Measurements from ENCODE around the gene ZMPSTE24.

The ZMPSTE24 gene

GRCh38 chr1:40305451-40305850 lies 47.4 kb downstream of the ZMPSTE24 start:
- Mint-ChIP-seq H3K27me3 (no peaks in the 10 kb centered on the region), H3K4me1 (ENCODE audit: low read depth) (no peaks in the 10 kb centered on the region), H3K27ac (no peak overlapping the region), H3K36me3 (ENCODE audit: low read depth) (no peaks in the 10 kb centered on the region), H3K9me3 (no peaks in the 10 kb centered on the region), H3K4me3 (no peak overlapping the region)
- DNase-seq: no peak

- Mint-ChIP-seq H3K36me3 (ENCODE audit: low read depth) (no peaks in the 10 kb centered on the region), H3K4me1 (ENCODE audit: low read depth) (no peaks in the 10 kb centered on the region), H3K4me3 (no peak overlapping the region), H3K27ac (no peak overlapping the region), H3K9me3 (no peaks in the 10 kb centered on the region), H3K27me3 (no peaks in the 10 kb centered on the region)
- no peak for DNase-seq
Measured at GRCh38 chr1:40305871-40306270, 47.8 kb downstream of the ZMPSTE24 start.

GRCh38 chr1:40306296-40306695 lies 48.3 kb downstream of the ZMPSTE24 start:
- Mint-ChIP-seq H3K9me3 (no peaks in the 10 kb centered on the region), H3K27ac (no peak overlapping the region), H3K36me3 (ENCODE audit: low read depth) (no peaks in the 10 kb centered on the region), H3K4me3 (no peak overlapping the region), H3K27me3 (no peaks in the 10 kb centered on the region), H3K4me1 (ENCODE audit: low read depth) (no peaks in the 10 kb centered on the region)
- no peak for DNase-seq

GRCh38 chr1:40307186-40307585 lies 49.1 kb downstream of the ZMPSTE24 start:
- Mint-ChIP-seq H3K4me3 (no peak overlapping the region), H3K27me3 (no peaks in the 10 kb centered on the region), H3K27ac (no peak overlapping the region), H3K36me3 (ENCODE audit: low read depth) (no peaks in the 10 kb centered on the region), H3K4me1 (ENCODE audit: low read depth) (no peaks in the 10 kb centered on the region), H3K9me3 (no peaks in the 10 kb centered on the region)
- no peak for DNase-seq

GRCh38 chr1:40308036-40308727 lies 50.1 kb downstream of the ZMPSTE24 start:
- Mint-ChIP-seq H3K36me3 (ENCODE audit: low read depth) (no peaks in the 10 kb centered on the region), H3K9me3 (no peaks in the 10 kb centered on the region), H3K27ac (no peak overlapping the region), H3K27me3 (no peaks in the 10 kb centered on the region), H3K4me3 (no peak overlapping the region), H3K4me1 (ENCODE audit: low read depth) (peaks cover 10% of the 10 kb centered on the region)
- DNase-seq: no peak

GRCh38 chr1:40309374-40310128 lies 51.5 kb downstream of the ZMPSTE24 start:
- H3K4me1 Mint-ChIP-seq (ENCODE audit: low read depth): peaks cover 16% of the 10 kb centered on the region
- no peak overlapping the region for H3K27ac Mint-ChIP-seq
- H3K36me3 Mint-ChIP-seq (ENCODE audit: low read depth): no peaks in the 10 kb centered on the region
- DNase-seq: no peak
- H3K9me3 Mint-ChIP-seq: no peaks in the 10 kb centered on the region
- no peak overlapping the region for H3K4me3 Mint-ChIP-seq
- H3K27me3 Mint-ChIP-seq: no peaks in the 10 kb centered on the region

- Mint-ChIP-seq H3K27me3 (no peaks in the 10 kb centered on the region), H3K4me3 (no peak overlapping the region), H3K36me3 (ENCODE audit: low read depth) (no peaks in the 10 kb centered on the region), H3K4me1 (ENCODE audit: low read depth) (peaks cover 21% of the 10 kb centered on the region), H3K9me3 (no peaks in the 10 kb centered on the region), H3K27ac (no peak overlapping the region)
- no peak for DNase-seq
Measured at GRCh38 chr1:40310129-40310461, 52.1 kb downstream of the ZMPSTE24 start.

GRCh38 chr1:40310983-40311642 lies 53.1 kb downstream of the ZMPSTE24 start:
- no peaks in the 10 kb centered on the region for H3K9me3 Mint-ChIP-seq
- peaks cover 28% of the 10 kb centered on the region for H3K4me1 Mint-ChIP-seq (ENCODE audit: low read depth)
- no peak for DNase-seq
- H3K27ac Mint-ChIP-seq: no peak overlapping the region
- H3K4me3 Mint-ChIP-seq: no peak overlapping the region
- no peaks in the 10 kb centered on the region for H3K36me3 Mint-ChIP-seq (ENCODE audit: low read depth)
- peaks cover 5% of the 10 kb centered on the region for H3K27me3 Mint-ChIP-seq

GRCh38 chr1:40311692-40312091 lies 53.7 kb downstream of the ZMPSTE24 start:
- H3K4me1 Mint-ChIP-seq (ENCODE audit: low read depth): peaks cover 30% of the 10 kb centered on the region
- H3K27ac Mint-ChIP-seq: no peak overlapping the region
- H3K9me3 Mint-ChIP-seq: no peaks in the 10 kb centered on the region
- H3K4me3 Mint-ChIP-seq: no peak overlapping the region
- no peaks in the 10 kb centered on the region for H3K36me3 Mint-ChIP-seq (ENCODE audit: low read depth)
- DNase-seq: no peak
- H3K27me3 Mint-ChIP-seq: peaks cover 6% of the 10 kb centered on the region

GRCh38 chr1:40312238-40313205 lies 54.5 kb downstream of the ZMPSTE24 start:
- Mint-ChIP-seq H3K36me3 (ENCODE audit: low read depth) (no peaks in the 10 kb centered on the region), H3K4me1 (ENCODE audit: low read depth) (peaks cover 34% of the 10 kb centered on the region), H3K27ac (peak overlapping the region; percentile 38), H3K9me3 (no peaks in the 10 kb centered on the region), H3K4me3 (no peak overlapping the region), H3K27me3 (peaks cover 11% of the 10 kb centered on the region)
- no peak for DNase-seq

GRCh38 chr1:40313329-40313957 lies 55.4 kb downstream of the ZMPSTE24 start:
- Mint-ChIP-seq H3K9me3 (no peaks in the 10 kb centered on the region), H3K4me3 (no peak overlapping the region), H3K27ac (peak overlapping the region; percentile 40), H3K36me3 (ENCODE audit: low read depth) (no peaks in the 10 kb centered on the region), H3K27me3 (peaks cover 18% of the 10 kb centered on the region), H3K4me1 (ENCODE audit: low read depth) (peaks cover 40% of the 10 kb centered on the region)
- no peak for DNase-seq

- peaks cover 46% of the 10 kb centered on the region for H3K4me1 Mint-ChIP-seq (ENCODE audit: low read depth)
- no peak overlapping the region for H3K27ac Mint-ChIP-seq
- peaks cover 21% of the 10 kb centered on the region for H3K27me3 Mint-ChIP-seq
- no peak for DNase-seq
- H3K36me3 Mint-ChIP-seq (ENCODE audit: low read depth): no peaks in the 10 kb centered on the region
- no peak overlapping the region for H3K4me3 Mint-ChIP-seq
- no peaks in the 10 kb centered on the region for H3K9me3 Mint-ChIP-seq
Measured at GRCh38 chr1:40313958-40314720, 56.1 kb downstream of the ZMPSTE24 start.

GRCh38 chr1:40314721-40315238 lies 56.7 kb downstream of the ZMPSTE24 start:
- H3K9me3 Mint-ChIP-seq: no peaks in the 10 kb centered on the region
- peaks cover 21% of the 10 kb centered on the region for H3K27me3 Mint-ChIP-seq
- peak overlapping the region; percentile 77 for H3K4me3 Mint-ChIP-seq
- H3K36me3 Mint-ChIP-seq (ENCODE audit: low read depth): no peaks in the 10 kb centered on the region
- H3K27ac Mint-ChIP-seq: no peak overlapping the region
- no peak for DNase-seq
- H3K4me1 Mint-ChIP-seq (ENCODE audit: low read depth): peaks cover 48% of the 10 kb centered on the region
